Muscle layer of duodenum (tissue), 2 donors: ENCODE measurements around the gene ATG2A.

Source experiments
- H3K27ac ChIP-seq: one replicate; pipeline ENCODE4 v1.7.0; 2013; ENCODE audit warnings: mild to moderate bottlenecking, low read length
- H3K27me3 ChIP-seq: one replicate; pipeline ENCODE4 v1.7.0; 2013; ENCODE audit warnings: low read depth, mild to moderate bottlenecking, control low read depth, low read length
- H3K36me3 ChIP-seq, 2 donors: one replicate each; pipeline ENCODE4 v1.7.0; 2013; ENCODE audit warnings: low read length in 2 of 2, control low read depth in 1 of 2, mild to moderate bottlenecking in 1 of 2; ENCODE audit not compliant: insufficient read depth in 2 of 2, control insufficient read depth in 1 of 2
- H3K4me1 ChIP-seq, 2 donors: one replicate each; pipeline ENCODE4 v1.7.0; 2013; ENCODE audit warnings: low read length in 2 of 2, mild to moderate bottlenecking in 2 of 2, control low read depth in 1 of 2, moderate library complexity in 1 of 2; ENCODE audit not compliant: insufficient read depth in 2 of 2, control insufficient read depth in 1 of 2
- H3K4me3 ChIP-seq, 2 donors: one replicate each; pipeline ENCODE4 v1.7.0; 2013; ENCODE audit warnings: low read length in 2 of 2, low read depth in 1 of 2, mild to moderate bottlenecking in 1 of 2
- H3K9me3 ChIP-seq, 2 donors: one replicate each; pipeline ENCODE4 v1.7.0; 2013; ENCODE audit warnings: low read length in 2 of 2, control low read depth in 1 of 2, mild to moderate bottlenecking in 1 of 2; ENCODE audit not compliant: control insufficient read depth in 1 of 2
- donor health status: healthy.

Gene ATG2A

GRCh38 chr11:64883575-64883974, 33.4 kb downstream of the ATG2A start:
- Histone ChIP-seq H3K4me3 (no peak overlapping the region), H3K27me3 (no peaks in the 10 kb centered on the region), H3K36me3 (no peaks in the 10 kb centered on the region), H3K9me3 (no peaks in the 10 kb centered on the region), H3K27ac (no peak overlapping the region), H3K4me1 (peaks cover 0 to 31% of the 10 kb centered on the region in 2 donors)

- no peak overlapping the region for H3K4me3 ChIP-seq
- no peaks in the 10 kb centered on the region for H3K9me3 ChIP-seq
- no peak overlapping the region for H3K27ac ChIP-seq
- no peaks in the 10 kb centered on the region for H3K27me3 ChIP-seq
- H3K36me3 ChIP-seq: no peaks in the 10 kb centered on the region
- peaks cover 0 to 23% of the 10 kb centered on the region in 2 donors for H3K4me1 ChIP-seq
Observed at GRCh38 chr11:64882243-64882642, 34.8 kb downstream of the ATG2A start.

- H3K4me3 ChIP-seq: no peak overlapping the region
- H3K36me3 ChIP-seq: no peaks in the 10 kb centered on the region
- H3K9me3 ChIP-seq: no peaks in the 10 kb centered on the region
- no peaks in the 10 kb centered on the region for H3K27me3 ChIP-seq
- H3K27ac ChIP-seq: peak overlapping the region; percentile 29
- H3K4me1 ChIP-seq: peaks cover under 1 to 29% of the 10 kb centered on the region in 2 donors
Observed at GRCh38 chr11:64881476-64881875, 35.5 kb downstream of the ATG2A start.

GRCh38 chr11:64880240-64881001, 36.6 kb downstream of the ATG2A start:
- Histone ChIP-seq H3K4me1 (peaks cover 10 to 40% of the 10 kb centered on the region in 2 donors), H3K4me3 (no peak overlapping the region), H3K27me3 (no peaks in the 10 kb centered on the region), H3K36me3 (no peaks in the 10 kb centered on the region), H3K27ac (peak overlapping the region; percentile 78), H3K9me3 (no peaks in the 10 kb centered on the region)

GRCh38 chr11:64879244-64879900, 37.6 kb downstream of the ATG2A start:
- peaks cover 0 to 1% of the 10 kb centered on the region in 2 donors for H3K36me3 ChIP-seq
- H3K4me3 ChIP-seq: peak overlapping the region; percentile 83 to 97
- H3K27ac ChIP-seq: peak overlapping the region; percentile 82
- no peaks in the 10 kb centered on the region for H3K27me3 ChIP-seq
- peaks cover 10 to 50% of the 10 kb centered on the region in 2 donors for H3K4me1 ChIP-seq
- H3K9me3 ChIP-seq: no peaks in the 10 kb centered on the region

GRCh38 chr11:64878494-64879243, 38.3 kb downstream of the ATG2A start, which contains the start of gene EHD1:
Gene EHD1, minus strand, starts transcription at chr11:64878621. Its CDS starts 157 bp downstream, at chr11:64878464.
- Histone ChIP-seq H3K9me3 (no peaks in the 10 kb centered on the region), H3K36me3 (peaks cover 0 to 5% of the 10 kb centered on the region in 2 donors), H3K27ac (peak within 1 kb of the TSS; percentile 82), H3K4me3 (peak within 1 kb of the TSS; percentile 97), H3K4me1 (peaks cover 10 to 53% of the 10 kb centered on the region in 2 donors), H3K27me3 (no peaks in the 10 kb centered on the region)

- peak overlapping the region; percentile 78 for H3K27ac ChIP-seq
- peaks cover 13 to 57% of the 10 kb centered on the region in 2 donors for H3K4me1 ChIP-seq
- no peaks in the 10 kb centered on the region for H3K9me3 ChIP-seq
- peak overlapping the region; percentile 97 for H3K4me3 ChIP-seq
- peaks cover 4 to 8% of the 10 kb centered on the region in 2 donors for H3K36me3 ChIP-seq
- H3K27me3 ChIP-seq: no peaks in the 10 kb centered on the region
Observed at GRCh38 chr11:64878223-64878493, 38.9 kb downstream of the ATG2A start.

- Histone ChIP-seq H3K4me3 (peak overlapping the region; percentile 97), H3K27me3 (no peaks in the 10 kb centered on the region), H3K36me3 (peaks cover 10 to 14% of the 10 kb centered on the region in 2 donors), H3K4me1 (peaks cover 15 to 62% of the 10 kb centered on the region in 2 donors), H3K27ac (peak overlapping the region; percentile 78), H3K9me3 (no peaks in the 10 kb centered on the region)
Observed at GRCh38 chr11:64877390-64878222, 39.4 kb downstream of the ATG2A start.

GRCh38 chr11:64876835-64877341, 40.1 kb downstream of the ATG2A start:
- Histone ChIP-seq H3K36me3 (peaks cover 12 to 16% of the 10 kb centered on the region in 2 donors), H3K4me3 (peak overlapping the region; percentile 97), H3K9me3 (no peaks in the 10 kb centered on the region), H3K27ac (peak overlapping the region; percentile 78), H3K27me3 (no peaks in the 10 kb centered on the region), H3K4me1 (peaks cover 16 to 70% of the 10 kb centered on the region in 2 donors)

GRCh38 chr11:64876229-64876750, 40.7 kb downstream of the ATG2A start:
- Histone ChIP-seq H3K9me3 (no peaks in the 10 kb centered on the region), H3K36me3 (peaks cover 18 to 22% of the 10 kb centered on the region in 2 donors), H3K4me3 (peak overlapping the region; percentile 97), H3K4me1 (peaks cover 22 to 76% of the 10 kb centered on the region in 2 donors), H3K27ac (peak overlapping the region; percentile 78), H3K27me3 (no peaks in the 10 kb centered on the region)
